HG02642 (cell line): ENCODE results near the gene TUBB4B.
"Not testable (repeated sequence)": the region's sequence is repeated elsewhere in the genome, so short reads cannot be mapped to it uniquely, and the experiment has no call there.

Experiments
- ATAC-seq: cut with Tn5 transposase; IDR thresholded peaks from one replicate; pipeline ENCODE4 v1.9.1; 2021; ENCODE audit warnings: mild to moderate bottlenecking; ENCODE audit not compliant: unreplicated experiment, poor library complexity

Gene TUBB4B

GRCh38 chr9:137250329-137251193, 9.5 kb downstream of the TUBB4B start:
- ATAC-seq = no peak

- no peak for ATAC-seq
Observed at GRCh38 chr9:137251194-137251461, 10.0 kb downstream of the TUBB4B start, which contains the start of gene STPG3. TSS of gene STPG3 (plus strand) at chr9:137251286. CDS start at chr9:137251287, 1 bp downstream.

- no peak for ATAC-seq
Observed at GRCh38 chr9:137251490-137252268, 10.6 kb downstream of the TUBB4B start.

- no peak for ATAC-seq
Observed at GRCh38 chr9:137252555-137253506, 11.7 kb downstream of the TUBB4B start.

- ATAC-seq = no peak
Observed at GRCh38 chr9:137253717-137254623, 12.9 kb downstream of the TUBB4B start.

- peak; percentile 83 for ATAC-seq
Observed at GRCh38 chr9:137254624-137255447, 13.7 kb downstream of the TUBB4B start, which contains the start of gene NELFB. TSS of gene NELFB (plus strand) at chr9:137255327.

- peak; percentile 32 for ATAC-seq
Observed at GRCh38 chr9:137255448-137256114, 14.5 kb downstream of the TUBB4B start.

GRCh38 chr9:137256362-137256761, 15.3 kb downstream of the TUBB4B start:
- ATAC-seq = no peak

- no peak for ATAC-seq
Observed at GRCh38 chr9:137256856-137257255, 15.8 kb downstream of the TUBB4B start.

GRCh38 chr9:137262173-137262908, 21.3 kb downstream of the TUBB4B start:
- not testable (repeated sequence) for ATAC-seq

GRCh38 chr9:137262909-137263285, 21.8 kb downstream of the TUBB4B start:
- ATAC-seq = no peak

- ATAC-seq = no peak
Observed at GRCh38 chr9:137263506-137263905, 22.4 kb downstream of the TUBB4B start.

GRCh38 chr9:137264067-137264466, 23.0 kb downstream of the TUBB4B start:
- ATAC-seq = no peak

- ATAC-seq = no peak
Observed at GRCh38 chr9:137265496-137266161, 24.5 kb downstream of the TUBB4B start.

- no peak for ATAC-seq
Observed at GRCh38 chr9:137266162-137266527, 25.1 kb downstream of the TUBB4B start.

- ATAC-seq = no peak
Observed at GRCh38 chr9:137266585-137267453, 25.7 kb downstream of the TUBB4B start.
